MV-4-11 (cell line): Measurements from ENCODE around the gene BABAM2.

Experiments
- DNase-seq: peaks from one replicate; lab custom pipeline; 2025; lab: John Stamatoyannopoulos, UW

Gene BABAM2

DNA sequence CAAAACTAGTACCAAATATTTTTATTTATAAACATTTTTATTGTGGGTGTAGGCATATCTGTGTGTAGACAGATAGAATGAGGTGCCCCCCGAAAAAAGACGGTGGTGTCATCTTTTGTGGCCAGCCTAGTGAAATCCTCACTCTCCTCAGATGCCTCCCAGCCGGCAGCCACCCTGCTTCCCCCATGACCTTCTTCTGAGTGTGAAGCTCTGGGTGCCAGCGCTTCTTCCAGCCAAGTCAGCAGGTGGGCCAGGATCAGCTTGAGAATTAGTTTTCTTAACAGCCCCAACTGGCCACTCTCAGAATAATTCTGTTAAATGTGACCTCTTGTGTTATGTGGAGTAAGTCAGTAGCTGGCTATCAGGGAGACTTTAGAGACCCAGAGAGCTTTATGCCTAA, 272.5 kb downstream of the BABAM2 start:
- no peak for DNase-seq

DNA sequence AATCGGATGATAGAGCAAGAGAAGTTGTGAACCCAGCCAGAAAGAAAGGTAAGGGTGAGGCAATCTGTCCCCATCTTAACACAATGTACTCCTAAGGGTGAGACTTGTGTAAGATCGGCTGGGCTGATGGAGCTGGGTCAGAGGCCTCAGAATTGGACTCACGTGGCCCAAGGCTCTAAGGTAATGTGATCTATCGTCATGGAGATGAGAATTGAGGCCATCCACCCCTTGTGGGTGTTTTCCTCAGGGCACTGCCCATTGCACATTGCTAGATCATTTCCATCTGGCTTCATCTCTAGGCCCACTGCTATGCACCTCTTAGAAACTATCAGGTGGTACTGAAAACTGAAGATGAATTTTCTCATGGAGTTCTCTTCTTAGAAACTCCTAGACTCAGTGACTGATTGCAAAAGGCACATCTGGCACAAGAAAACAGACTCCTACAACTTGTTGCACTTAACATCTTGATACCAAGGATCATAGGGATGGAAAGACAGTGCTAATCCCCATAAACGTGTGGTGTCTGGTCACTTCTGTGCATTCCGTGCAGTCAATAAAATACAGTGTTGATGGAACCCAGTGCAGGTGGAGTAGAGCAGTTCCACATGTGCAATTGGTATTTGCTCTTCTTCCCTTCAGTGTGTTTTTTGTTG, 273.2 kb downstream of the BABAM2 start:
- no peak for DNase-seq

DNA sequence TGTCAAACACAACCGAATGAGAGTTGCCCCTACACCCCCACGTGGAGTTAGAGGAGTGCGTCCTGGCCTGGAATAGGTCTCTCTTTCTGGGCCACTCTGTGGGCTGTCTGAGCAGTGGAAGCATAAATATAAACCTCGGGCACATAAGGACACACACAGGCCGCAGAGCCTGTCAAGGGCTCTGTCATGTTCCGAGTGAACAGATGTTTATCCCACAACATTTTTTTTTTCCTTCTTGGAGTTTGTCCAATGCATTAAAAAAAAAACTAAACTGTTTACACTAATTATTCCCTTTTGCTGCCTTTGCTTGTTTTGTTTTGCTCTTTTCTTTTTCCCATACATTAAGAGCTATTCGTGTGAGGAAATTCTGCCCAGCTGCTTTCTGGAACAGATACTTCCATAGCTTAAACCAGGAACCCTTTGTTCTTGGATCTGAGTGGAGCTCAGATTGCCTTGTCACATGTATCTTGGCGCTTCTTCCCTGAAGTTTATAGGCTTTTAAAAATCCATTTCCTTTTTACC, 273.8 kb downstream of the BABAM2 start:
- no peak for DNase-seq

DNA sequence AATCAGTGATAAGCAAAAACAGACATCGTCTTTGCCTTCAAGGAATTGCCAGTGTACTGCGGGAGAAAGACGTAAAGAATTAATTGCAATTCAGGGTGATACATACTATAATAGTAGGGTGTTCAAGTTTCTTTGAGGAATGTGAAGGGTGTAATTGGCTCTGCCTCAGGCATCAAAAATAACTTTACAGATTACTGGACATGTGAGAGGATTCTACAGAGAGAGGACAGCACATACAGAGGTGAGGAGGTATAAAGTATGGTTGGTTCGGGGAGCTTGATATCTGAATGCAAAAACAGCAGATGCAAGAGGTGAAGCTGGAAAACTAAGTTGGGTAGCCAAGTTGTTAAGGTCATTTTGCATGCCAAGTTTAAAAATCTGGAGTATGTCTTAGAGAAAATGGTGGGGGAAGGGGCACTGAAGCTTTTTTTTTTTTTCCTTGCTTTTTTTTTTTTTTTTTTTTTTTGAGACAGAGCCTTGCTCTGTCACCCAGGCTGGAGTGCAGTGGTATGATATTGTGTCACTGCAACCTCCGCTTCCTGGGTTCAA, 274.6 kb downstream of the BABAM2 start:
- no peak for DNase-seq

DNA sequence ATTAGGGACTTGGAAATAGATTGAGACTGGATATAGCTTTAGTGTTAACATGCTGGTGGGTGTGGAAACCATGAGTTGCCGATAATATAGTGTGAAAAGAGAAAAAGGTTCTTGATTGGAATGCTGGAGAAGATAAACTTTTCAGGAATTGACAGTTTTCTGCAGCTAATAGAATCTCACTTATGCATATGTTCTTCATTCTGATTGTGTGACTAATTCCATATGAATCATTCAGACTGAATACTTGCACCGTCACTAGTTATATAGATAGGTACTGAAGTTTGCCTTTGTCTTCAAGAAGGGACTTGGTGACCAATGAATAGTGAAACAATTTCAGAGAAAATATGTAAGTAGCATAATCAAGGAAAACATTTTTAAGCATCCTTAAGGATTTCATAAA, 276.4 kb downstream of the BABAM2 start:
- no peak for DNase-seq

DNA sequence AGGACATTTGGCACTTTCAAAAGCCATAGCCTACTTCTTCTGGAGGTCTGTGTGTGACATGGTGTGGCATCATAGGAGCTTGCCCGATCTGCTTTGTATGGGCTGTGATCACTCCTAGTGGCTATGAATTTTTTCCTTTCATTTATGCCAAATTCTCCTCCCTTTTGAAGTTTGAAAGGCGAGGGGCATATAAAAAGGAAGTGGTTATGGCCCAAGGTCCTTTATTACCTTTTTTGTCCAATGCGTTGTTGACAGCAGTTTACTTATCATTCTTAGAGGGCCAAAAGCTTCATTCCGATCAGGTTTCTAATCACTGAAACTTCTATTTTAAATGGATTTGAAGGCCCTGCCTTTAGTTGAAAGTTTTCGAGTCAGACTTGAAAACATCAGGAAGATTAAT, 277.8 kb downstream of the BABAM2 start:
- DNase-seq = no peak

DNA sequence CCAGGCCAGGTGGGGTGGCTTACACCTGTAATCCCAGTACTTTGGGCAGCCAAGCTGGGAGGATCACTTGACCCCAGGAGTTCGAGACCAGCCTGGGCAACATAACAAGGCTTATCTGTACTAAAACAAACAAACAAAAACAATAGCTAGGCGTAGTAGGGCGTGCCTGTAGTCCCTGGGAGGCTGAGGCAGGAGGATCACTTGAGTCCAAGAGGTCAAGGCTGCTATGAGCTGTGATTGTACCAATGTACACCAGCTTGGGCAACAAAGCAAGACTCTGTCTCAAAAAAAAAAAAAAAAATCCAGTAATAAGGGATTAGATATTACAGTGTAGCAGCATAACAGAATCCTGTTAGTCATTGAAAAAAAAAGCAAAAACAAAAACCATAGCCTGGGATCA, 279.0 kb downstream of the BABAM2 start:
- DNase-seq = no peak

DNA sequence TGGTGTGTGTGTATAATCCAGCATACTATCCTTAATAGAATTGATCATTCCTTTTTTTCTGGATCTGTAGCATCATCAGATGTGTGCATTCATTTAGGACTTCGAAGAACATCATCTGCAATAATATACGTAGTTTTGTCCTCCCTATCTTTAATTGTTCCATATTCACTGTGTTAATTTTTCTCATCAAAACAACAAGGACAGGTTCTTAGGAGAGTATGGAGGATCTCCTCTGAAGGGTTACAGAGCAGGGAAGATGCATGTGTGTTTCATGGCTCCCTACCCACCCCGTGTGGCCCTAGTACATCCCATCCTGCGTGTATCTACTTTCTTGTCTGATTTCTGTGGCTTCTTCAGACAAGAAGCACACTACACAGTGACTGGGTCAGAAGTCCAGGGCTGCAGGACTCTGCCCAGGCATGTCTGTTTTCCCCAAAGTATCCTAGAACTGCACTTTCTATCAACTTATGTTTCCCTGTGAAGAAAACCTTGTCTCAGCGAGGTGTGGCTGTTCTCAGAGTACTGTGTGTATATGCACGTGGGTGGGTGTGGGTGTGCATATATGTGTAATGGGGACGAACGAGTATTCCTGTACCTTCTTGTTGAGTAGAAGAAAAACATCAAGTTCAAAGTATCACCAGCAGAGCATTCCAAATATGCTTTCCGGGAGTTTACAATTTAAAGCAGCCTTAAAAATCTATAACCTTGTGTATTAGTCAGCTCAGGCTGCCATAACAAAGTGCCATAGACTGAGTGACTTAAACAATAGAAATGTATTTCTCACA, 281.8 kb downstream of the BABAM2 start:
- no peak for DNase-seq

DNA sequence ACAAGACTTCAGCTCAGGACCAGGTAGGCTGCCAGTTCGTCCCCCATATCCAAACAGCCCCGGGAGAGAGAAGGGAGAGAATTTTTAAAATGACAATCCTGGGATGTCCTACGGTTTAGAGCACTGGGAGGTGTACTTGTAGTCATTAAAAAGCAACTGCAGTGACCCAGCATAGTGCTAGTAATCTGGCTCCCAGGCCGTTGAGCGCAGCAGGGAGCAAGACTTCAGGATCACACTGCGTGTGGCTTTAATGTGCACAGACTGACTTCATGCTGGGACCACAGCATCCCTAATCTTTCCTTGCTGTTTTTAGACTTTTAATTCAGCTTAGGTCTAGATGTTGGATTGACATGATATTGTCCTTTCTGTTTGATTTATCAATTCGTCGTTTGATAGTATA, 282.8 kb downstream of the BABAM2 start:
- DNase-seq = no peak

DNA sequence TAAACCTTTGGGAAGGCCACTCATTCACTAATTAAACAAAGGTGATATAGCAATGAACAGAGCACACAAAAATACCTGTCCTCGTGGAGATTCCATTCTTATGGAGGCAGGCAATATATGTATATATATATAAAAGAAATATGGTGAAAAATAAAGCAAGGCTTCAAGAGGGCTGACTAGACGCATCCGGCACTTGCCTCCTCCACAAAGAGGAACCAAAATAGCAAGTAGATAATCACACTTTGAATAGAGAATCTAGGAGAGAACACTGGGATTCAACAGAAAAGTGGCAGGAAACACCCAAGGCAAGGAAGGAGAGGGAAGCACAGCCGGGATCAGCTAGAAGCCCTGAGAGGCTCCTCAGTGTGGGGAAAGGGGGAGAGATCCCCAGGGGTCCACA, 283.7 kb downstream of the BABAM2 start:
- no peak for DNase-seq

DNA sequence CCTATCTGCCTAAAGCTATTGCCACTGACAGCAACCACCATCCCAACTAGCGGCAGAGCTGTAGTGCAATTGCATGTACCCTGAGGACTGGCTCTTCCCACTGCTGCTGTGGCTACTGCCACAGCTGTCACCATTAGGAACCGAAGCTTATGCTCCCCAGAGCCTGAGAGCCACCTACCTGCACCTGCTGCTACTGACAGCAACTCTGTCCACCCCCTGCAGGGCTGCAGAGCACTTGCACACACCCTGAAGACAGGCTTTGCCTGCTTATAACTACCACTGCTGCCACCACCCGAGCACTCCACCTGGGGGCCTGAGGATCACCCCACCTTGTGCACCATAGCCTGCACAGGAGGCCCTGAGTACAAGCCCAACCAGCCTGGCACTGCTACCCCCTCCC, 284.5 kb downstream of the BABAM2 start:
- no peak for DNase-seq

DNA sequence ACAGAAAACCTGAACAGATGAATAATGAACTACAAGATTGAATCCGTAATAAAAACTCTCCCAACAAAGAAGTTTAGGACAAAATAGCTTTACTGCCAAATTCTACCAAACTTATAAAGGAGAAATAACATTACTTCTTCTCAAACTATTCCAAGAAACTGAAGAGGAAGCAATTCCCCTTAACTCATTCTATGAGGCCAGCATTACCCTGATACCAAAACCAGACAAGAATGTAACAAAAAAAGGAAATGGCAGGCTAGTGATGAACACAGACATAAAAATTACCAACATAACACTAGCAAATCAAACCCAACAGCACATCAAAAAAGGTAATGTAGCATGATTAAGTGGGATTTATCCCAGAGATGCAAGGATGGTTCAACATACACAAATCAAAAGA, 288.4 kb downstream of the BABAM2 start:
- DNase-seq = peak; percentile 42

GRCh38 chr2:28181801-28182200, 291.3 kb downstream of the BABAM2 start:
- DNase-seq = no peak

GRCh38 chr2:28182348-28182747, 291.8 kb downstream of the BABAM2 start:
- DNase-seq = no peak

DNA sequence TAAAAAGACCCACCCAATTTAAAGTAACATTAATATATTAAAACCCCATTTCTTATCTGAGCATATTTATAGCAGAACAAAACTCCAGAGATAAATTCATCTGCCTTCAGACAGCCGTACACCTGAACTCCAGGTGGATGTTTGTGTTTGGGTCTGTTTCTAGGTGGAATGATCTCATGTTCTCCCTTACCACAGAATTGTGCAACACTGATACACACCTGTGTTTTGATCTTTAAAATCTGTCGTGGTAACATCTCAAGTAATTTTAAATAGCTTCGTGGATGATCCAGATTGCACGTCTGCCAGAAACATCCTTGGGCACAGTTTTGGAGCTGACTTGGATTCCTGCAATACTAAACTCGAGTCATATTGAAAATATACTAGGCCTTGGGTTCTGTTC, 294.6 kb downstream of the BABAM2 start:
- DNase-seq = no peak

DNA sequence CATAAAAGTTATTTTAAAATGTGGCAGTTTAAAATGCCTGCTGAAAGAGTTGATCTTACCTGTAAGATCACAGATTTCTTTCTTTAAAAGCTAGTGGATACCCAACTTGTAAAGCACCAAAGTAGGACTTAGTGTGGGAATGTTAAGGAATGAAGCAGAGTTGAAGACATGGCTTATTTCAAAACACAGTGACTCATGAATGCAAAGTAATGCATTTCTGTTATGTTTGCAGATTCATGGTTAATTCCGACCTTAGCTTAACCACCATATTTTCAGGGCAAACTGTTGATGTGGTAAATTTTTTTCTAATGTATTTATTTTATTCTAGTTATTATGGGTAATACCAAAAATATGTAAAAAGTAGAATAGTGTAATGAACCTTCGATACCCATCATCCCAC, 295.4 kb downstream of the BABAM2 start:
- no peak for DNase-seq

- no peak for DNase-seq
Observed at GRCh38 chr2:28187186-28187585, 296.7 kb downstream of the BABAM2 start.

DNA sequence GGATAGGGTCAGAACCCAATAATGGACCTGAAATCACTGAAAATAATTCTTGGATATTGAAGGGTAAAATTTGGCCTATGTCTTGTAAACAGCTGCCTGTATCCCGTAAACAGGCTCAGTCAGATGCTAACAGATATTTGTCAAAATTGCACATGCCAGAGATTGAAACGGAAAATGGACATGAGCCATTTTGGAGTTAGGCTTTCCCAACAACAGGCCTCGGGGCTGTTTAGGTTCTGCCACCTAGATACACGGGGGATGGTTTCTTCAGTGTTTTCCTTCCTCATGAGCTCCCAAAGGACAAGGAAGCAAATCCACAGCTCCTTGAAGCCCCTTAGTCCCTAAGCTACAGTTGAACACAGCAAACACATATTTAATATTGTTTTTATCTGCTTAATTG, 297.9 kb downstream of the BABAM2 start:
- DNase-seq = no peak

- DNase-seq = peak; percentile 77
Observed at GRCh38 chr2:28193630-28194403, 303.3 kb downstream of the BABAM2 start.

GRCh38 chr2:28199995-28200679, 309.6 kb downstream of the BABAM2 start:
- DNase-seq = no peak

GRCh38 chr2:28201671-28202180, 311.2 kb downstream of the BABAM2 start:
- no peak for DNase-seq

DNA sequence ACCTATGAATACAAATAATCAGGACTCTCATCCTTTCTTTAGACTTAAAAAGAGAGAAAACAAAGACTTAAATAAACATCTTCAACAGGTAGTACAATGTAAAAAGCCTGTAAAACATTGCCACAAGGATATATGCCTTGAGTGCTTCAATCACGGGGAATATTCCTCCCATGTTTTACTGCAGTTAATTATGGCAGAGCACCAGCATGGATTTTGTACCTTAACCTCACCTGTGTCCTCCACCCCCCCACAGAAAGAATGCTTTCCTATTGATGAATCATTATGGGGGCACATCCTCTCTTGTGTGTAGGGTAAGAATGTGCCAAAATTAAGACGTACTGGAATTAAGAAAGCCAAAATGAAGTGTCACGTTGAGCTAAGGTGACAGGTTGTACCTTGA, 312.2 kb downstream of the BABAM2 start:
- no peak for DNase-seq
